ENCODE results near the gene MEGF10.

MEGF10 gene

GRCh38 chr5:127326976-127327755, 36.6 kb downstream of the MEGF10 start:
- no peak for DNase-seq (ENCODE audit: low spot score)

- no peak for DNase-seq (ENCODE audit: low spot score)
These were observed 39.5 kb downstream of the MEGF10 start for GRCh38 chr5:127330116-127330515.

- no peak for DNase-seq (ENCODE audit: low spot score)
These were observed 41.5 kb downstream of the MEGF10 start for GRCh38 chr5:127331890-127332649.

GRCh38 chr5:127333483-127333882, 42.9 kb downstream of the MEGF10 start:
- DNase-seq (ENCODE audit: low spot score), result no peak

- DNase-seq (ENCODE audit: low spot score), result no peak
These were observed 44.8 kb downstream of the MEGF10 start for GRCh38 chr5:127335381-127335780.

- DNase-seq (ENCODE audit: low spot score), result no peak
These were observed 47.3 kb downstream of the MEGF10 start for GRCh38 chr5:127337876-127338275.

GRCh38 chr5:127338501-127338900, 47.9 kb downstream of the MEGF10 start:
- no peak for DNase-seq (ENCODE audit: low spot score)

GRCh38 chr5:127340606-127341005, 50.0 kb downstream of the MEGF10 start:
- no peak for DNase-seq (ENCODE audit: low spot score)

- DNase-seq (ENCODE audit: low spot score), result no peak
These were observed 51.8 kb downstream of the MEGF10 start for GRCh38 chr5:127342364-127342763.

- DNase-seq (ENCODE audit: low spot score), result no peak
These were observed 52.7 kb downstream of the MEGF10 start for GRCh38 chr5:127343313-127343712.

GRCh38 chr5:127343866-127344265, 53.3 kb downstream of the MEGF10 start:
- DNase-seq (ENCODE audit: low spot score), result no peak

GRCh38 chr5:127344931-127345330, 54.3 kb downstream of the MEGF10 start:
- DNase-seq (ENCODE audit: low spot score), result no peak

GRCh38 chr5:127351418-127351817, 60.8 kb downstream of the MEGF10 start:
- no peak for DNase-seq (ENCODE audit: low spot score)

GRCh38 chr5:127352068-127352467, 61.5 kb downstream of the MEGF10 start:
- DNase-seq (ENCODE audit: low spot score), result no peak

GRCh38 chr5:127353327-127353726, 62.7 kb downstream of the MEGF10 start:
- no peak for DNase-seq (ENCODE audit: low spot score)

GRCh38 chr5:127353796-127354195, 63.2 kb downstream of the MEGF10 start:
- no peak for DNase-seq (ENCODE audit: low spot score)

- no peak for DNase-seq (ENCODE audit: low spot score)
These were observed 64.7 kb downstream of the MEGF10 start for GRCh38 chr5:127355337-127355736.

GRCh38 chr5:127358284-127358683, 67.7 kb downstream of the MEGF10 start:
- no peak for DNase-seq (ENCODE audit: low spot score)

- no peak for DNase-seq (ENCODE audit: low spot score)
These were observed 68.1 kb downstream of the MEGF10 start for GRCh38 chr5:127358740-127359139.

- DNase-seq (ENCODE audit: low spot score), result no peak
These were observed 68.9 kb downstream of the MEGF10 start for GRCh38 chr5:127359502-127359901.

- DNase-seq (ENCODE audit: low spot score), result no peak
These were observed 72.8 kb downstream of the MEGF10 start for GRCh38 chr5:127363403-127363802.

- DNase-seq (ENCODE audit: low spot score), result no peak
These were observed 76.4 kb downstream of the MEGF10 start for GRCh38 chr5:127367029-127367428.

- DNase-seq (ENCODE audit: low spot score), result no peak
These were observed 77.4 kb downstream of the MEGF10 start for GRCh38 chr5:127367946-127368465.
